HepG2 (cell line): ENCODE measurements around the gene USP40. TPM values are rescaled to one million over a fixed set of nuclear protein-coding genes. Genes with fewer than 3 reads are reported as not detected.

Experiments
- ARID2 ChIP-seq: sonication (generic); formaldehyde crosslinking; IDR thresholded peaks from 2 replicates; pipeline ENCODE4 v1.8.1; 2022; ENCODE audit warnings: mild to moderate bottlenecking, missing genetic modification reagents, borderline replicate concordance
- ARNTL ChIP-seq: sonication (generic); formaldehyde crosslinking; IDR thresholded peaks from 2 replicates; pipeline ENCODE4 v1.4.0; 2020; ENCODE audit warnings: mild to moderate bottlenecking, missing genetic modification reagents
- GATAD1 ChIP-seq: IDR thresholded peaks from 2 replicates; pipeline ENCODE4 v1.6.1; 2016; ENCODE audit warnings: missing genetic modification reagents, missing compliant biosample characterization
- GATAD2A ChIP-seq: IDR thresholded peaks from 2 replicates; pipeline ENCODE4 v1.6.1; 2016
- HCFC1 ChIP-seq: fragments of 150-350 bp; IDR thresholded peaks from 2 replicates; pipeline ENCODE4 v1.6.1; 2014; ENCODE audit warnings: low read depth, low read length
- JUNB ChIP-seq: sonication (generic); formaldehyde crosslinking; IDR thresholded peaks from 2 replicates; pipeline ENCODE4 v1.8.0; 2022; ENCODE audit warnings: missing genetic modification reagents, mild to moderate bottlenecking, borderline replicate concordance
- KDM2A ChIP-seq: sonication (generic); formaldehyde crosslinking; IDR thresholded peaks from 2 replicates; pipeline ENCODE4 v1.4.0; 2020; ENCODE audit warnings: low read depth, missing genetic modification reagents, borderline replicate concordance
- MAFF ChIP-seq: IDR thresholded peaks from 2 replicates; pipeline ENCODE4 v1.6.1; 2011; ENCODE audit warnings: low read depth, low read length, improper control_type of control experiment
- NFYC ChIP-seq: IDR thresholded peaks from 2 replicates; pipeline ENCODE4 v1.6.1; 2016; ENCODE audit warnings: missing genetic modification reagents, missing compliant biosample characterization
- SMAD1 ChIP-seq: sonication (generic); formaldehyde crosslinking; IDR thresholded peaks from 2 replicates; pipeline ENCODE4 v1.4.0; 2020; ENCODE audit warnings: missing genetic modification reagents, low read depth, mild to moderate bottlenecking, borderline replicate concordance
- SNAPC4 ChIP-seq: sonication (generic); formaldehyde crosslinking; IDR thresholded peaks from 2 replicates; pipeline ENCODE4 v1.4.0; 2020; ENCODE audit warnings: mild to moderate bottlenecking, missing genetic modification reagents
- SOX6 ChIP-seq, 2 experiments: fragments of 450-650 bp in 1 of 2; sonication (generic) in 1 of 2; formaldehyde crosslinking in 1 of 2; IDR thresholded peaks; 2 replicates each; pipeline versions ENCODE4 v1.4.0 to v1.6.1; 2017 to 2020; ENCODE audit warnings: antibody characterized with exemption in 1 of 2, mild to moderate bottlenecking in 1 of 2, missing genetic modification reagents in 1 of 2
- SRSF1 ChIP-seq: fragments of 200-400 bp; formaldehyde crosslinking; optimal IDR thresholded peaks from 2 replicates; pipeline ENCODE3; 2017; ENCODE audit warnings: mild to moderate bottlenecking, low read depth, low read length, moderate library complexity
- ZBTB20 ChIP-seq: sonication (generic); formaldehyde crosslinking; IDR thresholded peaks from 2 replicates; pipeline ENCODE4 v1.8.1; 2023; ENCODE audit warnings: missing genetic modification reagents, low read depth, mild to moderate bottlenecking, borderline replicate concordance
- ZNF564 ChIP-seq: sonication (generic); formaldehyde crosslinking; IDR thresholded peaks from 2 replicates; pipeline ENCODE4 v1.8.1; 2023; ENCODE audit warnings: mild to moderate bottlenecking, missing genetic modification reagents
- ZNF567 ChIP-seq: sonication (generic); formaldehyde crosslinking; IDR thresholded peaks from 2 replicates; pipeline ENCODE4 v1.8.1; 2023; ENCODE audit warnings: mild to moderate bottlenecking, missing genetic modification reagents, borderline replicate concordance
- ZNF678 ChIP-seq: sonication (generic); formaldehyde crosslinking; IDR thresholded peaks from 2 replicates; pipeline ENCODE4 v1.4.0; 2020; ENCODE audit warnings: mild to moderate bottlenecking, missing genetic modification reagents
- ZNF746 ChIP-seq: sonication (generic); formaldehyde crosslinking; IDR thresholded peaks from 2 replicates; pipeline ENCODE4 v1.8.0; 2022; ENCODE audit warnings: mild to moderate bottlenecking, missing genetic modification reagents
- ZNF782 ChIP-seq: sonication (generic); formaldehyde crosslinking; IDR thresholded peaks from 2 replicates; pipeline ENCODE4 v1.4.0; 2020; ENCODE audit warnings: missing genetic modification reagents, mild to moderate bottlenecking, borderline replicate concordance
- ZSCAN20 ChIP-seq: sonication (generic); formaldehyde crosslinking; IDR thresholded peaks from 2 replicates; pipeline ENCODE4 v1.4.0; 2020; ENCODE audit warnings: missing genetic modification reagents, mild to moderate bottlenecking, borderline replicate concordance
- polyA plus RNA-seq, 8 experiments: library from polyadenylated mRNA; depleted of rRNA in 3 of 8; stranded (reverse) in 7 of 8; unstranded in 1 of 8; fragments of >200 nt; fragmentation: Illumina TruSeq in 4 of 8; extraction: Trizol in 4 of 8; gene quantifications; 2 replicates each; pipeline versions ENCODE4 v1.2.1 to v1.2.3, GENCODE V29; 2011 to 2016; ENCODE audit warnings: low read depth in 4 of 8, missing spikeins in 1 of 8, mixed read lengths in 1 of 8; ENCODE audit not compliant: insufficient read depth in 1 of 8
- total RNA-seq, 5 experiments: library from RNA; depleted of rRNA; stranded (reverse); fragments of >200 nt; fragmentation: Illumina TruSeq; extraction: Trizol; gene quantifications; 2 replicates each; pipeline ENCODE4 v1.2.3, GENCODE V29; 2016; ENCODE audit warnings: low read depth in 1 of 5

Gene USP40
- total and polyA plus RNA-seq, 2 of the 13 experiments (the other 11 are each of a cell fraction or from before 2014, with no cell fraction given) = 41.0 to 46.3 TPM

- TF ChIP-seq SNAPC4 (CRISPR knock-in tag) = peak; percentile 87
- peak; percentile 42 for TF ChIP-seq GATAD2A
- no peak for TF ChIP-seq MAFF
- peak; percentile 95 for TF ChIP-seq ZNF564 (CRISPR knock-in tag)
- no peak for TF ChIP-seq JUNB (CRISPR knock-in tag)
- peak; percentile 84 for TF ChIP-seq ZNF782 (CRISPR knock-in tag)
- peak; percentile 86 for TF ChIP-seq ZBTB20
- TF ChIP-seq ZNF746 (CRISPR knock-in tag) = peak; percentile 76; the same call in 1 of the 2 replicates
- no peak for TF ChIP-seq ARID2 (CRISPR knock-in tag)
- TF ChIP-seq KDM2A (CRISPR knock-in tag) = peak; percentile 92
- peak; percentile 73; the same call in 1 of the 2 replicates for TF ChIP-seq ARNTL (CRISPR knock-in tag)
- TF ChIP-seq SRSF1 = peak; percentile 88
- TF ChIP-seq ZNF678 (CRISPR knock-in tag) = peak; percentile 9; the same call in 1 of the 2 replicates
- TF ChIP-seq SMAD1 (CRISPR knock-in tag) = no peak
- TF ChIP-seq GATAD1 (CRISPR knock-in tag) = peak; percentile 84
- no peak for TF ChIP-seq SOX6 (IDR thresholded peaks at IDR 0.05)
- TF ChIP-seq SOX6 (CRISPR knock-in tag; IDR thresholded peaks at IDR 0.05) = peak; percentile 71
- TF ChIP-seq HCFC1 = peak; percentile 76
- TF ChIP-seq ZNF567 (CRISPR knock-in tag) = peak; percentile 66; the same call in 1 of the 2 replicates
- TF ChIP-seq ZSCAN20 (CRISPR knock-in tag) = peak; percentile 84; the same call in 1 of the 2 replicates
- TF ChIP-seq NFYC (CRISPR knock-in tag) = peak; percentile 30; the same call in 1 of the 2 replicates
These were observed at the start of gene USP40 (continued) for GRCh38 chr2:233566141-233566956.
